HFF-Myc (cell line): ENCODE measurements around the gene ARL8B.
"Not testable (repeated sequence)": the region's sequence is repeated elsewhere in the genome, so short reads cannot be mapped to it uniquely, and the experiment has no call there.

Source experiments
- DNase-seq: peaks from one replicate; pipeline ENCODE4 v3.0.0-alpha.2; 2011; ENCODE audit warnings: low read depth; ENCODE audit errors: extremely low read depth
- H3K4me3 ChIP-seq: replicated peaks from 2 replicates; pipeline ENCODE4 v1.5.1; 2011; ENCODE audit warnings: low read depth, mild to moderate bottlenecking, control low read depth, low read length
- TF ChIP-seq, protein P1 (sequence below): IDR thresholded peaks from 2 replicates; pipeline ENCODE4 v1.5.1; 2012; ENCODE audit warnings: mild to moderate bottlenecking, low read depth, low read length, control low read depth; ENCODE audit errors: missing control alignments

ARL8B gene

DNA sequence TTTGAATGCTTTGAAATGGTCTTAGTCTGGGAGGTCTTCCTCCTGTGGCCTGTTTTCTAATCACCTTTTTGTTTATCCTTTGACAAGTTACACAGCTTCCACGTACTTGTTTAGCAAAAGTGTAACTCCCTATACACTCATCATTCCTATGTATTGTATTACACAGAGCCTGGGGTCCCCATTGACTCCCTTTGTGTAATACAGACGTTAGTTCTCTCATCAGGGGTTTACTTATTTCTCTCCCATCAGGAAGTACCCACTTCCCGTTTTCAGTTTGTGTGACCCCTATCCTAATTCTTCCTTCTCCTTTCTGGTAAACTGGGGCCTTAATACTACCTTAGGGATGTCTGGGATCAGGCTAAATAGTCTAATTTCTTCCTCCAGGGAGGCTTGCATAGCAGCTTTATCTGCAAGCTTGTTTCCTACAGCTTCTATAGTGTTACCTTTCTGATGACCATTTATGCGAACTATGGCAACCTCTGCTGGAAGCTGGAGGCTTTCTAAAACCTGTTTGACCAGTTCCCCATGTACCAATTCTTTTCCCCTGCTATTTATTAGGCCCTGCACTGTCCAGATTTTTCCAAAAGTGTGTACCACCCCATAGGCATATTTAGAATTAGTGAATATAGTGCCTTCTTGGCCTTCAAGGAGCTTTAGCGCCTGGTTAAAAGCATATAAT lies 22.4 kb downstream of the ARL8B start:
- TF ChIP-seq, protein P1, sequence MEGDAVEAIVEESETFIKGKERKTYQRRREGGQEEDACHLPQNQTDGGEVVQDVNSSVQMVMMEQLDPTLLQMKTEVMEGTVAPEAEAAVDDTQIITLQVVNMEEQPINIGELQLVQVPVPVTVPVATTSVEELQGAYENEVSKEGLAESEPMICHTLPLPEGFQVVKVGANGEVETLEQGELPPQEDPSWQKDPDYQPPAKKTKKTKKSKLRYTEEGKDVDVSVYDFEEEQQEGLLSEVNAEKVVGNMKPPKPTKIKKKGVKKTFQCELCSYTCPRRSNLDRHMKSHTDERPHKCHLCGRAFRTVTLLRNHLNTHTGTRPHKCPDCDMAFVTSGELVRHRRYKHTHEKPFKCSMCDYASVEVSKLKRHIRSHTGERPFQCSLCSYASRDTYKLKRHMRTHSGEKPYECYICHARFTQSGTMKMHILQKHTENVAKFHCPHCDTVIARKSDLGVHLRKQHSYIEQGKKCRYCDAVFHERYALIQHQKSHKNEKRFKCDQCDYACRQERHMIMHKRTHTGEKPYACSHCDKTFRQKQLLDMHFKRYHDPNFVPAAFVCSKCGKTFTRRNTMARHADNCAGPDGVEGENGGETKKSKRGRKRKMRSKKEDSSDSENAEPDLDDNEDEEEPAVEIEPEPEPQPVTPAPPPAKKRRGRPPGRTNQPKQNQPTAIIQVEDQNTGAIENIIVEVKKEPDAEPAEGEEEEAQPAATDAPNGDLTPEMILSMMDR = no peak
- H3K4me3 ChIP-seq = no peak overlapping the region
- no peak for DNase-seq

DNA sequence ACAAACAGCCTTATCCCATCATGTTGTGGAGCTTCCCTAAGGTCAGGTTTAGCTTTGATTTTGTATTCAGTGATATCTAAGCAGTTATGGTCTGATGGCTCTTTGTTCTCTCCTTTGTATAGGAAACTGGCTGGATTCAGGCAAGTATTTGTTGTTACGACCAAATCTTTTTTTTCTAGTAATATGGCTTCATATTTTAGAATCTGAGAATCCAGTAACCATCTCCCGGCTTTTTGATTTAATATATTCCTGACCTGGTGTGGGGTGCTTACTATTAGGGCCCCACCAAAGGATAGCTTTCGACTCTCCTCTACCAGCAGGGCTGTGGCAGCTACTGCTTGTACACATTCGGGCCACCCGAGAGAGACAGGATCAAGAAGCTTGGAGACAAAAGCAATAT lies 23.0 kb downstream of the ARL8B start:
- no peak for DNase-seq
- TF ChIP-seq, protein P1 = no peak
- H3K4me3 ChIP-seq = no peak overlapping the region

DNA sequence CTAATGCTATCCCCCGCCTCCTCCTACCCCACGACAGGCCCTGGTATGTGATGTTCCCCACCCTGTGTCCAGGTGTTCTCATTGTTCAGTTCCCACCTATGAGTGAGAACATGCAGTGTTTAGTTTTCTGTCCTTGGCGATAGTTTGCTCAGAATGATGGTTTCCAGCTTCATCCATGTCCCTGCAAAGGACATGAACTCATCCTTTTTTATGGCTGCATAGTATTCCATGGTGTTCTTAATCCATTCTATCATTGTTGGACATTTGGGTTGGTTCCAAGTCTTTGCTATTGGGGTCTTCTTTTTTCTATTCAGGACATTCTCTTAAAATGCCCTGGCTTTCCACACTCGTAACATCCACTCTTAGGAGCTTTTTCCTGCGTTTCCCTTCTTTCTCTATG lies 25.1 kb downstream of the ARL8B start:
- H3K4me3 ChIP-seq, DNase-seq: not testable (repeated sequence)

DNA sequence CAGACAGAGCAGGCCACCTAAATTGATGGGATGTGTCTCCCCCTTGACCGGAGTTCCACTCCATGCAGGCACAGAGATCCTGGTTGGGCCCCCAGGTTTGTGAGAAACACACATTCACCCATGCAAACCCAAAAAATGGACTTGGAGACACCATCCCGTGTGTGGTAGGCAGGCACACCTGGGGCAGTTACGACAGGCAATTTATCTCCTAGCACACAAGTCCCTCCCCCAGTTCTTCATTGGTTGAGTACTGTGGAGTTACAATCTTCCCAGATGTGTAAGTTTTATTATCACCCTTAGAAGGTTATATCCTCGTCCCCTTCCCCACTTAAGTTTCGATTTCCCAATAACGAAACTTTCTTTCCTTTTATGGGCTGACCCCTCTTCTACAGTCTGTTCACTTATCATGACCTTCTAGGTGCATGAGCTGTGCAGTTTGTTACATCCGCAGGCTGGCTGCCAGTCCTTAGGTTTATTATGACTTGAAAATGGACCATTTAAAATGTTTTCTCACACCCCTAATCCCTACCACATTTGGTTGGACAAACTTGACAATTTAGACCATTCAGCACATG lies 27.3 kb downstream of the ARL8B start:
- no peak overlapping the region for H3K4me3 ChIP-seq
- DNase-seq = no peak
- TF ChIP-seq, protein P1 = no peak

DNA sequence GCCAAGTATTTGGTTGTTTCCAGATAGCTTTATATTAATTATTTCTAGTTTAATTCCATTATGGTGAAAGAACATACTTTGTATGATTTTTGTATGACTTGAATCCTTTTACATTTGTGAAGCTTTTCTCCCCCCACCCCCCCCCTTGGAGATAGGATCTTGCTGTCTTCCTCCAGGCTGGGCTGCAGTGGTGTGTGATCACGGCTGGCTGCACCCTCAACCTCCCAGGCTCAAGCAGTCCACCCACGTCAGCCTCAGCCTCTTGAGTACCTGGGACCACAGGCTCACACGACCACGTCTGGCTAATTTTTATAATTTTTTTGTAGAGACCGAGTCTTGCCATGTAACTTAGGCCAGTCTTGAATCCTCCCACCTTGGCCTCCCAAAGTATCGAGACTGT lies 29.5 kb downstream of the ARL8B start:
- TF ChIP-seq, protein P1 = no peak
- no peak for DNase-seq
- H3K4me3 ChIP-seq = no peak overlapping the region

- H3K4me3 ChIP-seq = no peak overlapping the region
- DNase-seq = no peak
- TF ChIP-seq, protein P1 = no peak
These were observed 31.0 kb downstream of the ARL8B start for GRCh38 chr3:5153074-5153473.

DNA sequence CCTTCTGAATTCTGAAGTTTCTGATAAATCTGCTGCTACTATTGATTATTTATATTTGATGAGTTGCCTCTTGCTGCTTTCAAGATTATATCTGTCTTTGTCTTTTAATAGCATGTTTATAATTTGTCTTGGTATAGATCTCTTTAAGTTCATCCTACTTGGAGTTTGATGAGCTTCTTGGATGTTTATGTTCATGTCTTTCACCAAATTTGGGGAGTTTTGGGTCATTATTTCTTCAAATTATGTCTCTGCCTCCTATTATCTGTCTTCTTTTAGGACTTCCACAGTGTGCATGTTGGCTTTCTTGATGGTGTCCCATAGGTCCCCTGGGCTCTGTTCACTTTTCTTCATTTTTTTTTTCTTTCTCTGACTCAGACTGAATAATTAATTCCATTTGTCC lies 33.1 kb downstream of the ARL8B start:
- TF ChIP-seq, protein P1 = no peak
- DNase-seq = no peak
- no peak overlapping the region for H3K4me3 ChIP-seq
